ENCODE data around the gene SNX18. TPM values are rescaled to one million over a fixed set of nuclear protein-coding genes. Genes with fewer than 3 reads are reported as not detected.

Gene SNX18
- total RNA-seq, 2 donors from 2014 or later: 4.3 to 11.6 TPM

GRCh38 chr5:54570916-54571315 is 53.4 kb downstream of the SNX18 start:
- no peak overlapping the region for H3K4me3 Mint-ChIP-seq
- H3K9me3 Mint-ChIP-seq: no peaks in the 10 kb centered on the region

GRCh38 chr5:54571462-54571861 is 53.9 kb downstream of the SNX18 start:
- no peak for ATAC-seq (replicated peaks)
- H3K4me1 Mint-ChIP-seq: peaks cover 7% of the 10 kb centered on the region
- no peak overlapping the region for H3K27ac Mint-ChIP-seq
- no peaks in the 10 kb centered on the region for H3K36me3 Mint-ChIP-seq (ENCODE audit: low read depth)
- no peaks in the 10 kb centered on the region for H3K9me3 Mint-ChIP-seq
- H3K4me3 Mint-ChIP-seq: no peak overlapping the region
- no peaks in the 10 kb centered on the region for H3K27me3 Mint-ChIP-seq

More at GRCh38 chr5:54570916-54571315, 53.4 kb downstream of the SNX18 start:
- H3K36me3 Mint-ChIP-seq (ENCODE audit: low read depth): no peaks in the 10 kb centered on the region
- H3K27ac Mint-ChIP-seq: no peak overlapping the region
- peaks cover 7% of the 10 kb centered on the region for H3K4me1 Mint-ChIP-seq
- no peaks in the 10 kb centered on the region for H3K27me3 Mint-ChIP-seq
- no peak for ATAC-seq (replicated peaks)

GRCh38 chr5:54573812-54574489 is 56.4 kb downstream of the SNX18 start:
- Mint-ChIP-seq H3K9me3 (no peaks in the 10 kb centered on the region), H3K27me3 (no peaks in the 10 kb centered on the region), H3K36me3 (ENCODE audit: low read depth) (no peaks in the 10 kb centered on the region), H3K4me1 (peaks cover 7% of the 10 kb centered on the region), H3K27ac (no peak overlapping the region), H3K4me3 (no peak overlapping the region)
- ATAC-seq (replicated peaks): no peak

- ATAC-seq (replicated peaks): no peak
- Mint-ChIP-seq H3K9me3 (no peaks in the 10 kb centered on the region), H3K36me3 (ENCODE audit: low read depth) (no peaks in the 10 kb centered on the region), H3K4me3 (no peak overlapping the region), H3K27ac (no peak overlapping the region), H3K27me3 (no peaks in the 10 kb centered on the region), H3K4me1 (peaks cover 7% of the 10 kb centered on the region)
These were observed 60.0 kb downstream of the SNX18 start for GRCh38 chr5:54577528-54577927.

GRCh38 chr5:54577937-54578653 is 60.5 kb downstream of the SNX18 start:
- ATAC-seq (replicated peaks): no peak
- H3K9me3 Mint-ChIP-seq: no peaks in the 10 kb centered on the region
- H3K36me3 Mint-ChIP-seq (ENCODE audit: low read depth): no peaks in the 10 kb centered on the region
- no peak overlapping the region for H3K27ac Mint-ChIP-seq
- H3K4me1 Mint-ChIP-seq: peaks cover 7% of the 10 kb centered on the region
- H3K27me3 Mint-ChIP-seq: no peaks in the 10 kb centered on the region
- H3K4me3 Mint-ChIP-seq: no peak overlapping the region

- ATAC-seq (replicated peaks): no peak
- Mint-ChIP-seq H3K27me3 (no peaks in the 10 kb centered on the region), H3K27ac (no peak overlapping the region), H3K9me3 (no peaks in the 10 kb centered on the region), H3K4me3 (no peak overlapping the region), H3K4me1 (peaks cover 2% of the 10 kb centered on the region), H3K36me3 (ENCODE audit: low read depth) (no peaks in the 10 kb centered on the region)
These were observed 62.2 kb downstream of the SNX18 start for GRCh38 chr5:54579591-54580295.

GRCh38 chr5:54580997-54581811 is 63.6 kb downstream of the SNX18 start:
- Mint-ChIP-seq H3K4me3 (no peak overlapping the region), H3K9me3 (no peaks in the 10 kb centered on the region), H3K4me1 (no peaks in the 10 kb centered on the region), H3K27ac (no peak overlapping the region), H3K27me3 (no peaks in the 10 kb centered on the region), H3K36me3 (ENCODE audit: low read depth) (no peaks in the 10 kb centered on the region)
- no peak for ATAC-seq (replicated peaks)

- H3K27ac Mint-ChIP-seq: no peak overlapping the region
- no peaks in the 10 kb centered on the region for H3K36me3 Mint-ChIP-seq (ENCODE audit: low read depth)
- no peak for ATAC-seq (replicated peaks)
- H3K27me3 Mint-ChIP-seq: no peaks in the 10 kb centered on the region
- H3K9me3 Mint-ChIP-seq: no peaks in the 10 kb centered on the region
- H3K4me1 Mint-ChIP-seq: no peaks in the 10 kb centered on the region
- no peak overlapping the region for H3K4me3 Mint-ChIP-seq
These were observed 64.4 kb downstream of the SNX18 start for GRCh38 chr5:54581831-54582548.

GRCh38 chr5:54586336-54586735 is 68.8 kb downstream of the SNX18 start:
- no peak overlapping the region for H3K4me3 Mint-ChIP-seq
- no peaks in the 10 kb centered on the region for H3K36me3 Mint-ChIP-seq (ENCODE audit: low read depth)
- no peak for ATAC-seq (replicated peaks)
- H3K27me3 Mint-ChIP-seq: no peaks in the 10 kb centered on the region
- no peaks in the 10 kb centered on the region for H3K4me1 Mint-ChIP-seq
- no peaks in the 10 kb centered on the region for H3K9me3 Mint-ChIP-seq
- H3K27ac Mint-ChIP-seq: no peak overlapping the region

GRCh38 chr5:54589786-54590185 is 72.2 kb downstream of the SNX18 start:
- Mint-ChIP-seq H3K4me1 (no peaks in the 10 kb centered on the region), H3K27me3 (no peaks in the 10 kb centered on the region), H3K36me3 (ENCODE audit: low read depth) (no peaks in the 10 kb centered on the region), H3K9me3 (no peaks in the 10 kb centered on the region), H3K27ac (no peak overlapping the region), H3K4me3 (no peak overlapping the region)
- no peak for ATAC-seq (replicated peaks)

- Mint-ChIP-seq H3K4me1 (no peaks in the 10 kb centered on the region), H3K4me3 (no peak overlapping the region), H3K27ac (no peak overlapping the region), H3K27me3 (peaks cover 2% of the 10 kb centered on the region), H3K9me3 (no peaks in the 10 kb centered on the region), H3K36me3 (ENCODE audit: low read depth) (no peaks in the 10 kb centered on the region)
- ATAC-seq (replicated peaks): no peak
These were observed 73.3 kb downstream of the SNX18 start for GRCh38 chr5:54590824-54591223.

- Mint-ChIP-seq H3K9me3 (peaks cover 11% of the 10 kb centered on the region), H3K27me3 (peaks cover 7% of the 10 kb centered on the region), H3K36me3 (ENCODE audit: low read depth) (no peaks in the 10 kb centered on the region), H3K4me3 (no peak overlapping the region), H3K27ac (no peak overlapping the region), H3K4me1 (no peaks in the 10 kb centered on the region)
- no peak for ATAC-seq (replicated peaks)
These were observed 76.2 kb downstream of the SNX18 start for GRCh38 chr5:54593779-54594178.

GRCh38 chr5:54594181-54594580 is 76.6 kb downstream of the SNX18 start:
- Mint-ChIP-seq H3K4me3 (no peak overlapping the region), H3K27me3 (peaks cover 7% of the 10 kb centered on the region), H3K4me1 (no peaks in the 10 kb centered on the region), H3K36me3 (ENCODE audit: low read depth) (no peaks in the 10 kb centered on the region), H3K27ac (no peak overlapping the region), H3K9me3 (peaks cover 11% of the 10 kb centered on the region)
- ATAC-seq (replicated peaks): no peak

GRCh38 chr5:54595721-54596120 is 78.2 kb downstream of the SNX18 start:
- no peak overlapping the region for H3K4me3 Mint-ChIP-seq
- ATAC-seq (replicated peaks): no peak
- H3K27ac Mint-ChIP-seq: no peak overlapping the region
- no peaks in the 10 kb centered on the region for H3K36me3 Mint-ChIP-seq (ENCODE audit: low read depth)
- H3K27me3 Mint-ChIP-seq: peaks cover 7% of the 10 kb centered on the region
- H3K9me3 Mint-ChIP-seq: peaks cover 11% of the 10 kb centered on the region
- H3K4me1 Mint-ChIP-seq: no peaks in the 10 kb centered on the region

Measured in activated T-helper 17 cell treated with anti-CD3 and anti-CD28 coated beads, Interleukin-2, amount 50 U/mL, for 72 hours (primary cell).